ENCODE data around the gene VPS26B.
A peak's percentile ranks its signal among the peaks of the same experiment; 100 is the strongest.

Gene VPS26B

DNA sequence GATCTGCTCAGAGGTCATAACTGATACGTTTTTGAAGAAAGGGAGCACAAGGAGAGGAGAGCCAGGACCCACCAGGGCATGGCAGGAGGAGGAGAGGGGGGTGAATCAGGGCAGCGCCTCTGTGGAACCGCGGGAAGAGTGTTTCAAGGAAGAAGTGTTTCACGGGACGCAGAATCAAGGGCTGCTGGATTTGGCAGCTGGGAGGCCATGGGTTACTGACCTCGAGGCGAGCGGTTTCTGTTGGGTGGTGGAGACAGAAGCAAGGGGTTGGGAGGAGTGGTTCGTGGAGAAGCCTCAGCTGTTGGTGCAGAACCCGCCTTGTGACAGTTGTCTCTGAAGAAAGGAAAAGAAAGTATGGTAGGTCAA lies 13.1 kb downstream of the VPS26B start:
- Histone ChIP-seq H3K4ac (ENCODE audit: low read depth in 1 of 2, low read length in 2 of 2) (no peak overlapping the region), H4K8ac (ENCODE audit: low read length) (no peak overlapping the region), H3K23ac (ENCODE audit: low read length in 2 of 2) (no peak overlapping the region), H3K9ac (ENCODE audit: low read length) (no peak overlapping the region), H3K18ac (ENCODE audit: low read depth in 1 of 2, low read length in 2 of 2) (no peak overlapping the region), H3K4me1 (ENCODE audit: control insufficient read depth, insufficient read depth, low read depth, low read length) (no peaks in the 10 kb centered on the region), H3K4me3 (ENCODE audit: insufficient read depth in 1 of 2, low read depth in 1 of 2, low read length in 2 of 2) (no peak overlapping the region), H3K36me3 (ENCODE audit: control insufficient read depth in 1 of 2, insufficient read depth in 2 of 2, low read depth in 1 of 2, low read length in 2 of 2) (peaks cover 34 to 62% of the 10 kb centered on the region in 2 experiments), H2BK5ac (ENCODE audit: low read depth, low read length, poor library complexity, severe bottlenecking) (no peak overlapping the region), H2BK12ac (ENCODE audit: low read length in 2 of 2) (no peak overlapping the region), H3K4me2 (ENCODE audit: low read length, poor library complexity, severe bottlenecking) (no peak overlapping the region), H3K14ac (ENCODE audit: low read length in 2 of 2) (no peak overlapping the region), H3K9me3 (ENCODE audit: control insufficient read depth, low read length) (no peaks in the 10 kb centered on the region), H3K27me3 (ENCODE audit: control insufficient read depth in 1 of 2, insufficient read depth in 1 of 2, low read length in 2 of 2) (no peaks in the 10 kb centered on the region), H3K79me1 (replicated peaks; ENCODE audit: low read length, poor library complexity, severe bottlenecking) (peaks cover 38% of the 10 kb centered on the region), H4K91ac (ENCODE audit: low read length) (no peak overlapping the region), H2BK15ac (ENCODE audit: low read depth, poor library complexity, severe bottlenecking) (no peak overlapping the region), H2AK5ac (ENCODE audit: low read length, severe bottlenecking) (no peak overlapping the region), H3K27ac (ENCODE audit: low read length, poor library complexity, severe bottlenecking) (no peak overlapping the region), H2AFZ (ENCODE audit: low read depth, low read length) (no peak overlapping the region), H2BK120ac (ENCODE audit: low read depth, low read length) (no peak overlapping the region)
- no peak for DNase-seq
- 77% methylated on average over 11 of the region's 11 CpGs for WGBS

DNA sequence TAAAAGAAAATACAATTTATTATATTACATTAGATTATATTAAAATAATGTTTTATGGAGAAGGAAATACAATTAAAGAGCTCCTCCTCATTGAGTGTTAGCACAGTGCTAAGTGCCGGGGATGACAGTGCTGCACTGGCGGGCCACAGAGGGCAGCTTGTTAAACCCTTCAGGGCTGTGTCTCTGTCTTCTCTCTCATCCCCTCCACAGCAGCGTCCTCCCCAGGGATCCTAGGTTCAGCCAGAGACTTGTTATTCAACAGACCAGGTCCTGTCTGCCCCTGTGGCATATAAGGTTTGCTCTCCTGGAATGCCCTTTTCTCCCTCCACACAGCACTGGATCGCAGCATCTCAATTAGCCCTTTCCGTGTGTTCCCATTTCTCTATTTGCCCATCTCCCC lies 14.5 kb downstream of the VPS26B start:
- Histone ChIP-seq H3K18ac (ENCODE audit: low read depth in 1 of 2, low read length in 2 of 2) (no peak overlapping the region), H3K23ac (ENCODE audit: low read length in 2 of 2) (no peak overlapping the region), H2BK15ac (ENCODE audit: low read depth, poor library complexity, severe bottlenecking) (no peak overlapping the region), H2AK5ac (ENCODE audit: low read length, severe bottlenecking) (no peak overlapping the region), H3K27ac (ENCODE audit: low read length, poor library complexity, severe bottlenecking) (no peak overlapping the region), H3K4me1 (ENCODE audit: control insufficient read depth, insufficient read depth, low read depth, low read length) (no peaks in the 10 kb centered on the region), H2AFZ (ENCODE audit: low read depth, low read length) (no peak overlapping the region), H3K14ac (ENCODE audit: low read length in 2 of 2) (no peak overlapping the region), H4K8ac (ENCODE audit: low read length) (no peak overlapping the region), H3K36me3 (ENCODE audit: control insufficient read depth in 1 of 2, insufficient read depth in 2 of 2, low read depth in 1 of 2, low read length in 2 of 2) (peaks cover 48 to 77% of the 10 kb centered on the region in 2 experiments), H3K9ac (ENCODE audit: low read length) (no peak overlapping the region), H3K4me2 (ENCODE audit: low read length, poor library complexity, severe bottlenecking) (no peak overlapping the region), H3K79me1 (replicated peaks; ENCODE audit: low read length, poor library complexity, severe bottlenecking) (peaks cover 30% of the 10 kb centered on the region), H2BK5ac (ENCODE audit: low read depth, low read length, poor library complexity, severe bottlenecking) (no peak overlapping the region), H2BK120ac (ENCODE audit: low read depth, low read length) (no peak overlapping the region), H3K27me3 (ENCODE audit: control insufficient read depth in 1 of 2, insufficient read depth in 1 of 2, low read length in 2 of 2) (no peaks in the 10 kb centered on the region), H3K9me3 (ENCODE audit: control insufficient read depth, low read length) (no peaks in the 10 kb centered on the region), H3K4me3 (ENCODE audit: insufficient read depth in 1 of 2, low read depth in 1 of 2, low read length in 2 of 2) (no peak overlapping the region), H3K4ac (ENCODE audit: low read depth in 1 of 2, low read length in 2 of 2) (no peak overlapping the region), H2BK12ac (ENCODE audit: low read length in 2 of 2) (no peak overlapping the region), H4K91ac (ENCODE audit: low read length) (no peak overlapping the region)
- 95% methylated on average over 5 of the region's 5 CpGs for WGBS
- DNase-seq, result no peak

DNA sequence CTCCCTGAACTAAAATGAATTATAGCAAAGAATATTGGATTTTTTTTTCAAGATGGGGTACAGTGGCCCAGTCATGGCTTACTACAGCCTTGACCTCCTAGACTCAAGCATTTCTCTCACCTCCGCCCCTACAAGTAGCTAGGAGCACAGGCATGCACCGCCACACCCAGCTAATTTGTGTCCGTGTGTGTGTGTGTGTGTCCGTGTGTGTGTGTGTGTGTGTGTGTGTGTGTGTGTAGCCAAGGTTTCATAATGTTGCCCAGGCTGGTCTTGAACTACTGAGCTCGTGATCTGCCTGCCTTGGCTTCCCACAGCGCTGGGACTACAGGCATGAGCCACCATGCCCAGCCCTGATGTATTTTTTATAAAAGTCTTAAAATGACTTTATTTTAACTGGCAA lies 16.1 kb downstream of the VPS26B start:
- H3K4me3 ChIP-seq (ENCODE audit: insufficient read depth in 1 of 2, low read depth in 1 of 2, low read length in 2 of 2), result no peak overlapping the region
- H3K36me3 ChIP-seq (ENCODE audit: control insufficient read depth in 1 of 2, insufficient read depth in 2 of 2, low read depth in 1 of 2, low read length in 2 of 2), result peaks cover 57 to 82% of the 10 kb centered on the region in 2 experiments
- H3K79me1 ChIP-seq (replicated peaks; ENCODE audit: low read length, poor library complexity, severe bottlenecking), result peaks cover 25% of the 10 kb centered on the region
- no peak overlapping the region for H3K23ac ChIP-seq (ENCODE audit: low read length in 2 of 2)
- no peaks in the 10 kb centered on the region for H3K27me3 ChIP-seq (ENCODE audit: control insufficient read depth in 1 of 2, insufficient read depth in 1 of 2, low read length in 2 of 2)
- H2BK120ac ChIP-seq (ENCODE audit: low read depth, low read length), result no peak overlapping the region
- WGBS, result 80% methylated on average over 6 of the region's 6 CpGs
- no peak overlapping the region for H3K9ac ChIP-seq (ENCODE audit: low read length)
- no peak for DNase-seq
- H2AK5ac ChIP-seq (ENCODE audit: low read length, severe bottlenecking), result no peak overlapping the region
- no peak overlapping the region for H2BK12ac ChIP-seq (ENCODE audit: low read length in 2 of 2)
- H3K27ac ChIP-seq (ENCODE audit: low read length, poor library complexity, severe bottlenecking), result no peak overlapping the region
- H3K14ac ChIP-seq (ENCODE audit: low read length in 2 of 2), result no peak overlapping the region
- no peak overlapping the region for H2BK5ac ChIP-seq (ENCODE audit: low read depth, low read length, poor library complexity, severe bottlenecking)
- H3K18ac ChIP-seq (ENCODE audit: low read depth in 1 of 2, low read length in 2 of 2), result no peak overlapping the region
- H3K4me2 ChIP-seq (ENCODE audit: low read length, poor library complexity, severe bottlenecking), result no peak overlapping the region
- H4K91ac ChIP-seq (ENCODE audit: low read length), result no peak overlapping the region
- no peak overlapping the region for H4K8ac ChIP-seq (ENCODE audit: low read length)
- H3K4ac ChIP-seq (ENCODE audit: low read depth in 1 of 2, low read length in 2 of 2), result no peak overlapping the region
- H3K9me3 ChIP-seq (ENCODE audit: control insufficient read depth, low read length), result no peaks in the 10 kb centered on the region
- no peak overlapping the region for H2BK15ac ChIP-seq (ENCODE audit: low read depth, poor library complexity, severe bottlenecking)
- H3K4me1 ChIP-seq (ENCODE audit: control insufficient read depth, insufficient read depth, low read depth, low read length), result no peaks in the 10 kb centered on the region
- H2AFZ ChIP-seq (ENCODE audit: low read depth, low read length), result no peak overlapping the region

DNA sequence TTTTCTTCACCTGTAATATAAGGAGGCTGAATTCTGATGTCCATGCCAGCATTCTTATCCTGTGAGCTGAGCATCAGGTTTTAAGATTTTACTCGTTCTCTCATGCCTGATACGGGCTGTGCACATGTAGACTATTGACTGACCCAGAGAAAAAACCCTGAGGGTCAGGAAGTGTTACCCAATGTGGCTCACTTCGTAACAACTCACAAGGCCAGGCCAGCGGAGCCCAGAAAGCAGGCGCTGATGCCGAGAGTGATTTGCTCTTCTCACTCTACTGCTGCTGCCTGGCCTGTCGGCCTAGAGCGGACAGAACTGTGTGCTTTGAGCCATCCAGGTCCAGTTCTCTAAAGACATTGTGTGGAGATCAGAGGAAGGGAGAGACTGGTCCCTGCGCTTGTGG lies 17.9 kb downstream of the VPS26B start:
- Histone ChIP-seq H3K18ac (ENCODE audit: low read depth in 1 of 2, low read length in 2 of 2) (no peak overlapping the region), H2BK120ac (ENCODE audit: low read depth, low read length) (no peak overlapping the region), H3K14ac (ENCODE audit: low read length in 2 of 2) (no peak overlapping the region), H4K8ac (ENCODE audit: low read length) (no peak overlapping the region), H2AFZ (ENCODE audit: low read depth, low read length) (no peak overlapping the region), H3K36me3 (ENCODE audit: control insufficient read depth in 1 of 2, insufficient read depth in 2 of 2, low read depth in 1 of 2, low read length in 2 of 2) (peaks cover 71 to 86% of the 10 kb centered on the region in 2 experiments), H2BK15ac (ENCODE audit: low read depth, poor library complexity, severe bottlenecking) (no peak overlapping the region), H3K4ac (ENCODE audit: low read depth in 1 of 2, low read length in 2 of 2) (no peak overlapping the region), H3K9me3 (ENCODE audit: control insufficient read depth, low read length) (no peaks in the 10 kb centered on the region), H3K27me3 (ENCODE audit: control insufficient read depth in 1 of 2, insufficient read depth in 1 of 2, low read length in 2 of 2) (no peaks in the 10 kb centered on the region), H3K27ac (ENCODE audit: low read length, poor library complexity, severe bottlenecking) (no peak overlapping the region), H3K9ac (ENCODE audit: low read length) (no peak overlapping the region), H2BK5ac (ENCODE audit: low read depth, low read length, poor library complexity, severe bottlenecking) (no peak overlapping the region), H2AK5ac (ENCODE audit: low read length, severe bottlenecking) (no peak overlapping the region), H3K4me3 (ENCODE audit: insufficient read depth in 1 of 2, low read depth in 1 of 2, low read length in 2 of 2) (no peak overlapping the region), H2BK12ac (ENCODE audit: low read length in 2 of 2) (no peak overlapping the region), H4K91ac (ENCODE audit: low read length) (peak overlapping the region; percentile 31), H3K79me1 (replicated peaks; ENCODE audit: low read length, poor library complexity, severe bottlenecking) (peaks cover 19% of the 10 kb centered on the region), H3K4me1 (ENCODE audit: control insufficient read depth, insufficient read depth, low read depth, low read length) (no peaks in the 10 kb centered on the region), H3K4me2 (ENCODE audit: low read length, poor library complexity, severe bottlenecking) (no peak overlapping the region), H3K23ac (ENCODE audit: low read length in 2 of 2) (no peak overlapping the region)
- no peak for DNase-seq
- 93% methylated on average over 8 of the region's 9 CpGs for WGBS
